ENCODE results near the gene ROBO1.

The ROBO1 gene

DNA sequence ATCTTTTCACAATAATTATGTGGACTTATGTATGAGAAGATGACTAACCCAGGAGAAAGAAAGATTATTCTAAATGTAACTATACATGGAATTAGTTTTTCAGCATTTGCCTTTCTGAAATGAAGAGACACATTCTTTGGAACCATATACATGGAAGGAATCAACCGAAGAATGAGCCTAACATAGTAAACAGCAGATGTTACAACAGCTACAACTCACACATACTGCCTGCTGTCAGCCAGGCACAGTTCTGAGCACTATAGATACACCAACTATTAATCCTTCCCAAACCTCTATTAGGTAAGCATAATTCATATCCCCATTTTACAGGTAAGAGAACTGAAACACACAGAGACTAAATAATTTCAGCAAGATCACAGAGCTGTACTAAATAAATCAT, 840.0 kb downstream of the ROBO1 start:
- H3K36me3 ChIP-seq: no peaks in the 10 kb centered on the region
- no peaks in the 10 kb centered on the region for H3K9me3 ChIP-seq
- TF ChIP-seq CTCF (IDR thresholded peaks at IDR 0.05): no peak
- H3K27me3 ChIP-seq: no peaks in the 10 kb centered on the region
- no peaks in the 10 kb centered on the region for H3K4me1 ChIP-seq (ENCODE audit: control insufficient read depth in 1 of 2, insufficient read depth in 1 of 2, low read depth in 1 of 2, low read length in 1 of 2)
- no peak overlapping the region for H3K27ac ChIP-seq
- no peak overlapping the region for H3K4me3 ChIP-seq (ENCODE audit: low read depth in 1 of 2, low read length in 1 of 2)

DNA sequence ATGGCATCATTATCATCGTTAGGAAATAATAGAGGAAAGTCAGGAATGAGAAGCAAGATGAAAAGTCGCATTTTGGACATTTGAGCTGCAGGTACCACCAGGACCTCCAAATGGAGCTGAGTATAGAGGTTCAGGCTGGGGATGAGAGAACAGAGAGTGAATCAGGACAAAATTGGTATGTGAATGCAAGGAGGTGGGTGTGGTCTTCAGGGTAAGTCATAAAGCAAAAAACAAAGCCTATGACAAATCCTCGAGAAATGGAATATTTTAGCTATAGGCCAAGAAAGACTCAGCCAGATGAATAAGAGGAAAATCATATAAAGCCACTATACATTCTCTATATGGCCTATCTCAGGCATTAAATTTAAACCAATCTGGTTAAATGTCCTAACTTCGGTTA, 841.3 kb downstream of the ROBO1 start:
- Histone ChIP-seq H3K4me3 (ENCODE audit: low read depth in 1 of 2, low read length in 1 of 2) (no peak overlapping the region), H3K9me3 (no peaks in the 10 kb centered on the region), H3K27ac (no peak overlapping the region), H3K4me1 (ENCODE audit: control insufficient read depth in 1 of 2, insufficient read depth in 1 of 2, low read depth in 1 of 2, low read length in 1 of 2) (no peaks in the 10 kb centered on the region), H3K36me3 (no peaks in the 10 kb centered on the region), H3K27me3 (no peaks in the 10 kb centered on the region)
- TF ChIP-seq CTCF (IDR thresholded peaks at IDR 0.05): no peak

GRCh38 chr3:78924711-78925110, 843.1 kb downstream of the ROBO1 start:
- Histone ChIP-seq H3K27me3 (no peaks in the 10 kb centered on the region), H3K4me3 (ENCODE audit: low read depth in 1 of 2, low read length in 1 of 2) (no peak overlapping the region), H3K27ac (no peak overlapping the region), H3K9me3 (no peaks in the 10 kb centered on the region), H3K36me3 (no peaks in the 10 kb centered on the region), H3K4me1 (ENCODE audit: control insufficient read depth in 1 of 2, insufficient read depth in 1 of 2, low read depth in 1 of 2, low read length in 1 of 2) (no peaks in the 10 kb centered on the region)
- no peak for TF ChIP-seq CTCF (IDR thresholded peaks at IDR 0.05)

- Histone ChIP-seq H3K9me3 (no peaks in the 10 kb centered on the region), H3K4me1 (ENCODE audit: control insufficient read depth in 1 of 2, insufficient read depth in 1 of 2, low read depth in 1 of 2, low read length in 1 of 2) (no peaks in the 10 kb centered on the region), H3K27me3 (no peaks in the 10 kb centered on the region), H3K36me3 (no peaks in the 10 kb centered on the region), H3K27ac (no peak overlapping the region), H3K4me3 (ENCODE audit: low read depth in 1 of 2, low read length in 1 of 2) (no peak overlapping the region)
- TF ChIP-seq CTCF (IDR thresholded peaks at IDR 0.05): no peak
Observed at GRCh38 chr3:78919021-78919755, 848.6 kb downstream of the ROBO1 start.

- no peaks in the 10 kb centered on the region for H3K36me3 ChIP-seq
Observed at GRCh38 chr3:78918361-78919020, 849.3 kb downstream of the ROBO1 start.

More at GRCh38 chr3:78918361-78919020, 849.3 kb downstream of the ROBO1 start:
- H3K4me1 ChIP-seq (ENCODE audit: control insufficient read depth in 1 of 2, insufficient read depth in 1 of 2, low read depth in 1 of 2, low read length in 1 of 2): no peaks in the 10 kb centered on the region
- H3K27me3 ChIP-seq: no peaks in the 10 kb centered on the region
- H3K27ac ChIP-seq: no peak overlapping the region
- no peaks in the 10 kb centered on the region for H3K9me3 ChIP-seq
- TF ChIP-seq CTCF (IDR thresholded peaks at IDR 0.05): no peak
- no peak overlapping the region for H3K4me3 ChIP-seq (ENCODE audit: low read depth in 1 of 2, low read length in 1 of 2)
